Epithelial cell of esophagus (primary cell): ENCODE data around the gene GRM7.
A peak's percentile ranks its signal among the peaks of the same experiment; 100 is the strongest.

Source experiments
- DNase-seq: peaks from one replicate; pipeline ENCODE4 v3.0.0; 2010; ENCODE audit warnings: low read depth
- H3K4me3 ChIP-seq: 2 replicates; pipeline ENCODE4 v1.5.1; 2011; ENCODE audit warnings: mild to moderate bottlenecking, low read length, control low read depth
- CTCF ChIP-seq: IDR thresholded peaks from 2 replicates; pipeline ENCODE4 v1.5.1; 2011; ENCODE audit warnings: low read depth, mild to moderate bottlenecking, low read length, control low read depth, inconsistent platforms; ENCODE audit not compliant: insufficient read depth; ENCODE audit errors: missing control alignments

The GRM7 gene

DNA sequence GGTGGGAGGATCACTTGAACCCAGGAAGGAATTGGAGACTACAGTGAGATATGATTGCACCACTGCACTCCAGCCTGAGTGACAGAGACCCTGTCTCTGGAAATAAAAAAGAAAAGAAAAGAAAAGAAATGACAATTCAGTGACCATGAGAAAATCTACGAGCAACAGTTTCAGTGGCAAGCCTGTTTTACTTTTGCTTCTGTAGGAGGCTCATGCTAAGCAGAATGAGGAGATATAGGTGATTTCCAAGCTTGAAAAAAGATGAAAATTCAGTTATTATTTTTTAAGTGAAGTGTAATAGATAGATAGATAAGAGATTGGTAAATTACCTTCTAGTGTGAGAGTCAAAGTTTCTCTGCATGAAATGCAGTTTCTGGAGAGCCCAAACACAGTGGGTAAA lies 651.1 kb downstream of the GRM7 start:
- TF ChIP-seq CTCF = no peak
- no peak for DNase-seq
- H3K4me3 ChIP-seq = no peak overlapping the region

GRCh38 chr3:7518026-7518425 lies 657.1 kb downstream of the GRM7 start:
- no peak for DNase-seq
- no peak overlapping the region for H3K4me3 ChIP-seq
- no peak for TF ChIP-seq CTCF

- DNase-seq = peak; percentile 52
Observed at GRCh38 chr3:7518456-7518855, 657.5 kb downstream of the GRM7 start.

GRCh38 chr3:7520059-7520458 lies 659.1 kb downstream of the GRM7 start:
- H3K4me3 ChIP-seq = no peak overlapping the region
- DNase-seq = no peak
- TF ChIP-seq CTCF = no peak

More at GRCh38 chr3:7518456-7518855, 657.5 kb downstream of the GRM7 start:
- TF ChIP-seq CTCF = no peak
- no peak overlapping the region for H3K4me3 ChIP-seq

- no peak for TF ChIP-seq CTCF
- no peak for DNase-seq
Observed at GRCh38 chr3:7520593-7520992, 659.7 kb downstream of the GRM7 start.

GRCh38 chr3:7536510-7536909 lies 675.6 kb downstream of the GRM7 start:
- H3K4me3 ChIP-seq = no peak overlapping the region
- TF ChIP-seq CTCF = no peak
- peak; percentile 13 for DNase-seq

More at GRCh38 chr3:7520593-7520992, 659.7 kb downstream of the GRM7 start:
- H3K4me3 ChIP-seq = no peak overlapping the region

- no peak for DNase-seq
- TF ChIP-seq CTCF = no peak
- no peak overlapping the region for H3K4me3 ChIP-seq
Observed at GRCh38 chr3:7536921-7537320, 676.0 kb downstream of the GRM7 start.
